ENCODE results near the gene PRRC2A.

Gene PRRC2A

GRCh38 chr6:31666337-31666965 is 45.9 kb downstream of the PRRC2A start:
- DNase-seq (ENCODE audit: low spot score), result no peak

DNA sequence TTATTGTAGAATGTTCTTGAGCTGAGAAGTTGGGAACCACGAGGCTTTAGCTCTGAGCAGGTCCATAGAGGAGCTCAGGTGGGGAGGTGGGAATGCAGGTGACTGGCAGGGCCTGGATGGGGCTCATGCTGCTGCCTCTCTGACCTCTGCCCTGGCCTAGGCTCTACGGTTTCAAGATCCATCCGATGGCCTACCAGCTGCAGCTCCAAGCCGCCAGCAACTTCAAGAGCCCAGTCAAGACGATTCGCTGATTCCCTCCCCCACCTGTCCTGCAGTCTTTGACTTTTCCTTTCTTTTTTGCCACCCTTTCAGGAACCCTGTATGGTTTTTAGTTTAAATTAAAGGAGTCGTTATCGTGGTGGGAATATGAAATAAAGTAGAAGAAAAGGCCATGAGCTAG is 49.2 kb downstream of the PRRC2A start, which contains the start of gene LY6G5B:
Gene LY6G5B, plus strand, starts transcription at position 301 of the 400 bp plus-strand sequence. CDS start 975 bp downstream, outside the sequence.
- no peak for DNase-seq (ENCODE audit: low spot score)

DNA sequence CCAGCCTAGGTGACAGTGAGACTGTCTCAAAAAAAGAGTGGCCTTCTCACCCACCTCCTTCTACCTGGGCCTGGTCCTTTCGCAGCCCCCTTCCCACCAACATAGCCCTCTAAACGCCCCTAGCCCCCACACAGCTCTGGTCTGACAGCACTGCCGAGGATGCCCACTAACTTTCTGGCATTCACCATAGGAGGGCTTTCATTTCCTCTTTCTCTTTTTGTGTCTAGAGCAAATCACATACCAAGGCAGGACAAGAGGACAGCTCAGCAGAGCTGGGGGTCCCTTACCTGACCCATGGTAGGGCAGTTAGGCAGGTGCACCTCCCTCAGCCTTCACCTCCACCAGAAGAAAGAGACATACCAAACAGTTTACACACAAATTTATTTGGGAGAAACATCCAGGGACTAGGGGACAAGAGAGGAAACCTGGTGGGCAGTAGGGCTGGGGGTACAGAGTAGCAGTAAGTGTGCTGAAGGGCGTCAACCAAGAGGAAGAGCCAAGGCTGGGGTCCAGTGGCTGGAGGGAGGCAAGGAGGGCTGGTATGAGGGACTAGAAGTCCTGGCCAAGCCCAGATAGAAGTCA is 55.9 kb downstream of the PRRC2A start:
- no peak for DNase-seq (ENCODE audit: low spot score)

DNA sequence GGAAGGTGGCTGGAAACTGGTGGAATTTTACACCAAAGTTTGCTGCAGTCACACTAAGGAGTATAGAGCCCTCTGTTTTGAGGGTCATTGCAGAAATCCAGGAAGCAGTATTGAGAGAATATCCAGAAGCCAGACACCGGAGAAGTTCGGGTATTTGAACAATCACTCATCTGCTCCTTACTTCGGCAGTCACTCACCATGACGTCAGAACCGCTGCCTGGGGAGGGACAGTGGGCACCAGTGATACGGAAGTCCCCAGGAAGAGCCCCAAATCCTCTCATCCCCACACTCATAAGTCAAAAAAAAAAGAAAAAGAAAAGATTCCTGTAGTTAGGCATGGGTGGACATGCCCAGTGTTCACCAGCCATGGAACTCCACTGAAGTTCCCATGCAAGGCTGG is 56.4 kb downstream of the PRRC2A start:
- DNase-seq (ENCODE audit: low spot score), result no peak

- DNase-seq (ENCODE audit: low spot score), result no peak
Measured at GRCh38 chr6:31677955-31678354, 57.4 kb downstream of the PRRC2A start.

GRCh38 chr6:31680226-31681134 is 60.0 kb downstream of the PRRC2A start, which contains the start of gene LY6G5C:
Gene LY6G5C (minus strand): TSS chr6:31681067. CDS start chr6:31680373, 694 bp downstream.
- peak; percentile 76 for DNase-seq (ENCODE audit: low spot score)

- DNase-seq (ENCODE audit: low spot score), result peak; percentile 67
Measured at GRCh38 chr6:31681135-31681671, 60.7 kb downstream of the PRRC2A start.

DNA sequence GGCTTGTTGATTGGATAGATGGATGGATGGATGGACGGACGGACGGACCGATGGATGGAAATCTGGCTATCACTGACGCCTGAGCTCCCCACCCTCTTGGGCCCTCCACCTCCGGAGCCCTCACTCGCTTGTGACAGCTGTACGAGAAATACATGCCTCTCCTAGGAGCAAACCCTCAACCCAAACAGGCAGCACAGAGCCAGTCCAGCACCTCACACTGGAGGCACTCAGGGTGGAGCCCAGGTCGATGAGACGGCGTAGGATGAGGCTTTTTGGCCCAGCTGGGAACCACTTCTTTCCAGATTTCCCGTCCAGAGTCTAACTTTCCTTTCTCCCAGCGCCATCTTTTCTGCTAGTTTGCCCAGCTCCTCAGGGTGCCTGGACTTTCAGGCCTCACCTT is 63.1 kb downstream of the PRRC2A start:
- DNase-seq (ENCODE audit: low spot score), result no peak

DNA sequence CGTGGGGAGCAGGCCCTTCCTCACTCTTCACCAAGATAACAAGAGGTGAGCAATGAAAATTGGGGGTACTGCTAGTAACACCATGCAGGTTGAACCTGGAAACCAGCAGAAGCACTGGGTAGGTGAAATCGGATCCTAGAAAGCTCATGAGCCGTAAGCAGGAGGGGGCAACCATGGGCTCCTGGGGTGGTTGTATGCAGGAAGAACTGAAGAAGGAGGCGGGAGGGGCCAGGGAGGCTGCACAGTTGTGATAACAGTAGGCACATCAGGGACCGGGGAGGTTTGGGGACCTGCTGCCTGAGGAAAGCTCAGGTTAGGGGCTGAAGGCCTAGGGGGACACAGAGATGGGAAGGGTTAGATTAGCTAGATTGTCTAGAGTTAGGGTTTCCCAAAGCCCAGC is 66.0 kb downstream of the PRRC2A start:
- DNase-seq (ENCODE audit: low spot score), result no peak

DNA sequence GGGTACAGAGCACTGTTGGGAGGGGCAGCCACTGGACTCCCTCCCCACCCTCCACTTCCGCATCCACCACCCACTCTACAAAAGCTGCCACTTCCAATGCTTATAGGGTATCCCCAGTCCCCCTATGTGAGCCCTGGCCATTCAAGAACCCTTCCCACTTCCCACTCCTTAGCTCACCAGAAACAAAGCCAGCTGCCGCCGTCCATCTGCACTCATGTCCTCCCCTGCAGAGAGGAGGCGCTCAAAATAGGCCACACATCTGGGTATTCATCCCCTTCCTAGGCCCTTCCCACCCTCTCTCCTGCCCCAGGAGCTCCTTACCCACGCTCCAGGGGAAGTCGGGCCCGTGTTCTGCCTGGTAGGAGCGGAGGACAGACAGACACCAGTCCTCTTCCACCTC is 66.8 kb downstream of the PRRC2A start:
- no peak for DNase-seq (ENCODE audit: low spot score)

All from iPS-NIHi11 (cell line).